HepG2 (cell line): Measurements from ENCODE around the gene RGS19. TPM values are rescaled to one million over a fixed set of nuclear protein-coding genes. Genes with fewer than 3 reads are reported as not detected.
A peak's percentile ranks its signal among the peaks of the same experiment; 100 is the strongest.

ENCODE experiments used
- ATAC-seq: fragments of 200-7000 bp; cut with Tn5 transposase; 3 replicates; pipeline ENCODE4 v1.9.1; 2020; ENCODE audit warnings: mild to moderate bottlenecking, moderate library complexity
- BruUV-seq: library from RNA; stranded (reverse); fragments of 400-500 nt; replicated peaks from 2 replicates; lab custom pipeline; 2021; lab: Mats Ljungman, UMichigan
- CTCF ChIA-PET: fragments of 300-600 bp; formaldehyde crosslinking; extraction: SDS; loops from one replicate; lab custom pipeline; 2021; ENCODE audit warnings: low total read pairs, inconsistent platforms, low intra/inter-chr PET ratio; lab: Yijun Ruan, JAX
- POLR2A ChIA-PET: fragments of 350-600 bp; sonication (Branson Sonifier 250); formaldehyde crosslinking; loops from one replicate; lab custom pipeline; 2020; ENCODE audit warnings: antibody characterized with exemption, inconsistent platforms; lab: Yijun Ruan, JAX
- DNase-seq: peaks from one replicate; pipeline ENCODE4 v3.0.0-alpha.2; 2015; ENCODE audit warnings: low spot score
- FAIRE-seq: peaks from 3 replicates; lab custom pipeline; 2011; peaks lifted over from hg19 to GRCh38; lab: Jason Lieb, UNC
- H2AFZ ChIP-seq: one replicate; pipeline ENCODE4 v1.6.1; 2011; ENCODE audit warnings: low read length, inconsistent platforms
- H3K27ac ChIP-seq: fragments of 300-600 bp; 3 replicates; pipeline ENCODE4 v1.8.0; 2011; ENCODE audit warnings: mixed run types, mild to moderate bottlenecking, mixed read lengths, low read length, inconsistent platforms; ENCODE audit not compliant: insufficient read depth; ENCODE audit errors: extremely low read length
- H3K27me3 ChIP-seq, 2 experiments: fragments of 200-600 bp in 1 of 2; 2 replicates in 1 of 2; 3 replicates in 1 of 2; pipeline versions ENCODE4 v1.6.0 to v1.8.0; 2011; ENCODE audit warnings: low read length in 2 of 2, mild to moderate bottlenecking in 2 of 2, moderate library complexity in 2 of 2, inconsistent platforms in 1 of 2; ENCODE audit not compliant: insufficient read depth in 2 of 2, control insufficient read depth in 1 of 2
- H3K36me3 ChIP-seq, 2 experiments: fragments of 200-600 bp in 1 of 2; replicated peaks in 1 of 2; 2 replicates in 1 of 2; 3 replicates in 1 of 2; pipeline versions ENCODE4 v1.5.1 to v1.8.0; 2011; ENCODE audit warnings: low read length in 2 of 2, inconsistent platforms in 1 of 2; ENCODE audit not compliant: insufficient read depth in 2 of 2, control insufficient read depth in 1 of 2
- H3K4me1 ChIP-seq: 2 replicates; pipeline ENCODE4 v1.5.1; 2012; ENCODE audit warnings: low read length, inconsistent platforms; ENCODE audit not compliant: insufficient read depth
- H3K4me2 ChIP-seq: 2 replicates; pipeline ENCODE4 v1.6.0; 2011; ENCODE audit warnings: low read depth, low read length, inconsistent platforms
- H3K4me3 ChIP-seq, 3 experiments: fragments of 200-600 bp in 1 of 3; sonication (generic), shearing (Covaris generic) in 1 of 3; replicated peaks in 1 of 3; 2 replicates each; pipeline ENCODE4 v1.5.1; 2011 to 2016; ENCODE audit warnings: low read length in 3 of 3, inconsistent platforms in 2 of 3, low read depth in 2 of 3, mild to moderate bottlenecking in 2 of 3, control low read depth in 1 of 3, mixed read lengths in 1 of 3; ENCODE audit not compliant: insufficient read depth in 1 of 3
- H3K79me2 ChIP-seq: one replicate; pipeline ENCODE4 v1.6.1; 2011; ENCODE audit warnings: low read length, inconsistent platforms; ENCODE audit not compliant: insufficient read depth
- H3K9ac ChIP-seq: 2 replicates; pipeline ENCODE4 v1.6.0; 2011; ENCODE audit warnings: mild to moderate bottlenecking, low read depth, low read length, inconsistent platforms; ENCODE audit not compliant: insufficient read depth
- H3K9me3 ChIP-seq: 2 replicates; pipeline ENCODE4 v1.5.1; 2012; ENCODE audit warnings: mild to moderate bottlenecking, low read length
- H4K20me1 ChIP-seq: 2 replicates; pipeline ENCODE4 v1.6.0; 2011; ENCODE audit warnings: inconsistent platforms, mild to moderate bottlenecking, low read length, moderate library complexity; ENCODE audit not compliant: insufficient read depth
- ATF4 ChIP-seq, 2 experiments: fragments of 450-650 bp in 1 of 2; sonication (generic) in 1 of 2; formaldehyde crosslinking; IDR thresholded peaks; 2 replicates each; pipeline versions ENCODE4 v1.5.0 to v1.8.0; 2020 to 2022; ENCODE audit warnings: mild to moderate bottlenecking in 1 of 2, missing genetic modification reagents in 1 of 2
- CBX5 ChIP-seq: sonication (generic); formaldehyde crosslinking; IDR thresholded peaks from 2 replicates; pipeline ENCODE4 v1.4.0; 2020; ENCODE audit warnings: missing genetic modification reagents, borderline replicate concordance
- E2F5 ChIP-seq: sonication (generic); formaldehyde crosslinking; conservative IDR thresholded peaks from 2 replicates; pipeline ENCODE4 v1.4.0; 2020; ENCODE audit warnings: missing genetic modification reagents
- GTF2F1 ChIP-seq: fragments of 150-350 bp; IDR thresholded peaks from 2 replicates; pipeline ENCODE4 v1.6.1; 2014; ENCODE audit warnings: low read length
- JUNB ChIP-seq: sonication (generic); formaldehyde crosslinking; IDR thresholded peaks from 2 replicates; pipeline ENCODE4 v1.8.0; 2022; ENCODE audit warnings: missing genetic modification reagents, mild to moderate bottlenecking, borderline replicate concordance
- SNAI1 ChIP-seq: sonication (generic); formaldehyde crosslinking; IDR thresholded peaks from 2 replicates; pipeline ENCODE4 v1.5.0; 2020; ENCODE audit warnings: mild to moderate bottlenecking, missing genetic modification reagents, borderline replicate concordance
- SUZ12 ChIP-seq: fragments of 150-350 bp; IDR thresholded peaks from 2 replicates; pipeline ENCODE4 v1.6.1; 2014; ENCODE audit warnings: low read depth, low read length
- TFE3 ChIP-seq: IDR thresholded peaks from 2 replicates; pipeline ENCODE4 v1.6.1; 2016
- ZFP1 ChIP-seq: IDR thresholded peaks from 2 replicates; pipeline ENCODE4 v1.6.1; 2016
- ZNF121 ChIP-seq: sonication (generic); formaldehyde crosslinking; IDR thresholded peaks from 2 replicates; pipeline ENCODE4 v1.5.0; 2020; ENCODE audit warnings: mild to moderate bottlenecking, missing genetic modification reagents
- ZNF234 ChIP-seq: sonication (generic); formaldehyde crosslinking; conservative IDR thresholded peaks from 2 replicates; pipeline ENCODE4 v1.5.1; 2020; ENCODE audit warnings: mild to moderate bottlenecking, missing genetic modification reagents
- ZNF263 ChIP-seq: sonication (generic); formaldehyde crosslinking; IDR thresholded peaks from 2 replicates; pipeline ENCODE4 v1.4.0; 2020; ENCODE audit warnings: missing genetic modification reagents
- ZNF383 ChIP-seq: sonication (generic); formaldehyde crosslinking; IDR thresholded peaks from 2 replicates; pipeline ENCODE4 v1.4.0; 2020; ENCODE audit warnings: missing genetic modification reagents, mild to moderate bottlenecking, borderline replicate concordance
- ZNF501 ChIP-seq: sonication (generic); formaldehyde crosslinking; IDR thresholded peaks from 2 replicates; pipeline ENCODE4 v1.5.1; 2020; ENCODE audit warnings: mild to moderate bottlenecking, moderate library complexity, missing genetic modification reagents
- ZNF629 ChIP-seq: sonication (generic); formaldehyde crosslinking; conservative IDR thresholded peaks from 2 replicates; pipeline ENCODE4 v1.5.0; 2020; ENCODE audit warnings: missing genetic modification reagents
- ZNF713 ChIP-seq: sonication (generic); formaldehyde crosslinking; IDR thresholded peaks from 2 replicates; pipeline ENCODE4 v1.4.0; 2020; ENCODE audit warnings: mild to moderate bottlenecking, missing genetic modification reagents
- ZNF777 ChIP-seq: sonication (generic); formaldehyde crosslinking; IDR thresholded peaks from 2 replicates; pipeline ENCODE4 v1.4.0; 2020; ENCODE audit warnings: missing genetic modification reagents
- ZNF781 ChIP-seq: sonication (generic); formaldehyde crosslinking; IDR thresholded peaks from 2 replicates; pipeline ENCODE4 v1.5.1; 2020; ENCODE audit warnings: borderline replicate concordance, mild to moderate bottlenecking, missing genetic modification reagents; ENCODE audit errors: not compliant biosample characterization
- WGBS: methylation state at CpG from one replicate; pipeline ENCODE4 v1.1.6; 2017; ENCODE audit warnings: low lambda C conversion rate; 5-methylcytosine and 5-hydroxymethylcytosine counted together
- in situ Hi-C: cut with HindIII; loops from 2 replicates; pipeline ENCODE4 v1.10.0; 2017; ENCODE audit warnings: low pct_unique_long_range_greater_than_20kb; ENCODE audit not compliant: extremely low pct_ligation_motif_present
- intact Hi-C: fragments of 100-400 bp; cut with micrococcal nuclease; formaldehyde crosslinking; loops from one replicate; pipeline ENCODE4 v1.10.0; 2022; ENCODE audit not compliant: unreplicated experiment
- polyA plus RNA-seq, 8 experiments: library from polyadenylated mRNA; depleted of rRNA in 3 of 8; stranded (reverse) in 7 of 8; unstranded in 1 of 8; fragments of >200 nt; fragmentation: Illumina TruSeq in 4 of 8; extraction: Trizol in 4 of 8; gene quantifications; 2 replicates each; pipeline versions ENCODE4 v1.2.1 to v1.2.3, GENCODE V29; 2011 to 2016; ENCODE audit warnings: low read depth in 4 of 8, missing spikeins in 1 of 8, mixed read lengths in 1 of 8; ENCODE audit not compliant: insufficient read depth in 1 of 8
- total RNA-seq, 5 experiments: library from RNA; depleted of rRNA; stranded (reverse); fragments of >200 nt; fragmentation: Illumina TruSeq; extraction: Trizol; gene quantifications; 2 replicates each; pipeline ENCODE4 v1.2.3, GENCODE V29; 2016; ENCODE audit warnings: low read depth in 1 of 5

RGS19 gene
- total and polyA plus RNA-seq, 2 of the 13 experiments (the other 11 are each of a cell fraction or from before 2014, with no cell fraction given) = 10.7 to 11.9 TPM

- TF ChIP-seq ZNF777 (CRISPR knock-in tag) = peak; percentile 32; the same call in 1 of the 2 replicates
- TF ChIP-seq ZNF713 (CRISPR knock-in tag) = no peak
- no peak for TF ChIP-seq JUNB (CRISPR knock-in tag)
- no peak for TF ChIP-seq GTF2F1
- no peak for TF ChIP-seq CBX5 (CRISPR knock-in tag)
- TF ChIP-seq ZNF234 (CRISPR knock-in tag) = no peak
These were observed 55.0 kb downstream of the RGS19 start (continued) for GRCh38 chr20:64024141-64024990.

GRCh38 chr20:64023361-64024140 lies 55.8 kb downstream of the RGS19 start:
- in situ Hi-C loops = loop anchor here (5.0 kb wide), 1 partner anchor 41 kb away; the partner anchor contains the start of gene PRPF6
- Histone ChIP-seq H2AFZ (no peak overlapping the region), H3K4me1 (peaks cover 42% of the 10 kb centered on the region), H3K4me2 (peak overlapping the region; percentile 84), H3K9ac (peak overlapping the region; percentile 71), H4K20me1 (no peaks in the 10 kb centered on the region), H3K27ac (peak overlapping the region; percentile 92), H3K4me3 (peak overlapping the region in 2 of 3 experiments; percentile 17 to 63; a peak in 4 of 6 replicates), H3K9me3 (no peaks in the 10 kb centered on the region), H3K36me3 (peaks cover 53 to 76% of the 10 kb centered on the region in 2 experiments), H3K27me3 (no peaks in the 10 kb centered on the region), H3K79me2 (peaks cover 4% of the 10 kb centered on the region)
- WGBS = 38% methylated on average over 15 of the region's 15 CpGs
- FAIRE-seq = peak; percentile 12
- ATAC-seq = peak; percentile 68
- no peak for DNase-seq
- ChIA-PET CTCF (interaction anchor here (1.3 kb wide), 1 partner anchor 46 kb away, joined by 4 read pairs; no protein-coding TSS in a partner anchor), POLR2A (interaction anchor here (0.6 to 5.0 kb wide), 23 partner anchors 9 to 286 kb away, joined by 3 to 81 read pairs (median 4); partner anchors contain the start of genes C20orf204, PRPF6, SAMD10 and SOX18)
- BruUV-seq = TSS peak; percentile 88
- intact Hi-C loops = loop anchor here (1.0 kb wide), 3 partner anchors 13 to 42 kb away; partner anchors contain the start of genes C20orf204 and PRPF6
- TF ChIP-seq SUZ12 (no peak), SNAI1 (CRISPR knock-in tag) (0 out of 2 replicates have a peak, but pooled peaks have one; percentile 19), ZFP1 (CRISPR knock-in tag) (no peak), ZNF121 (CRISPR knock-in tag) (no peak), TFE3 (CRISPR knock-in tag) (no peak; the same call in 1 of the 2 replicates), E2F5 (CRISPR knock-in tag) (no peak), ATF4 (CRISPR knock-in tag; IDR thresholded peaks at IDR 0.05) (no peak), ZNF781 (CRISPR knock-in tag) (peak; percentile 84), ZNF629 (CRISPR knock-in tag) (no peak), ZNF263 (CRISPR knock-in tag) (peak; percentile 60; the same call in 1 of the 2 replicates), ZNF501 (CRISPR knock-in tag) (no peak; the same call in 1 of the 2 replicates), ZNF383 (no peak)
